Measurements from ENCODE around the gene ANKFY1. TPM values are rescaled to one million over a fixed set of nuclear protein-coding genes. Genes with fewer than 3 reads are reported as not detected.

Gene ANKFY1
- total RNA-seq, 1 experiment from 2014 or later: 63.2 TPM

DNA sequence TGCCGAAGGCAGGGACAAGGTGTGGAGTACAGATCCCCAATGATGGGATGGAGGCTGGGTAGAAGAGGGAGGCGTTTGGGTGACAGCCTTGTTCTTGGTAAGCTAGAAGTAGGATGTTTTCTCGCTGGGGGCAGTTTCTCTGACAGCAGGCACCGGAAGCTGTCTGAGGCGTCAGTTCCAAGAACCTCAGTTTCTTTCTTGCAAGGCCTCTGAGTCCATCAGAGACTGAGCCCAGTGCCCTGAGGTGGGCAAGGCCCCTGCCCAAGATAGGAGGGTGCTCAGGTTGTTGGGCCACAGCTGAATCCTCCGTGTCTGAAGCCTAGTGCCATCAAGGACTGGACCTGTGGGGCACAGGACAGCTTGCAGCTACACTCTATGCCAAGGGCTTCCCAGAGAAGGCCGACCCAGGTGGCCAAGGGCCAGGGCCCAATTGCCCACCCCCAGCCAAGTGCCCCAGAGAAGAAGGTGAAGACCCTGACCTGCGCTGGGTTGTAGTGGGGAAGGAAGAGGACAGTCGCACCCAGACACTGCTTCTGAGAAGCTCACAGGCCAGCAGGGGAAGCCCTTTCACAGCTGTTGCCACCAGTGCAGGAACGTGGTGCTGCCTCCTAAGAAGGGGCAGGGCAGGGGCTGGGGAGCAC lies 107.7 kb downstream of the ANKFY1 start:
- CTCF ChIA-PET: no interaction called here
- Histone ChIP-seq H3K27ac (ENCODE audit: low read depth, low read length, poor library complexity, severe bottlenecking) (no peak overlapping the region), H3K4me1 (ENCODE audit: insufficient read depth, low read length, poor library complexity, severe bottlenecking) (no peaks in the 10 kb centered on the region), H3K4me3 (ENCODE audit: low read depth, low read length, poor library complexity, severe bottlenecking) (no peak overlapping the region), H3K36me3 (ENCODE audit: insufficient read depth, low read length, poor library complexity, severe bottlenecking) (no peaks in the 10 kb centered on the region), H3K9me3 (ENCODE audit: low read depth, low read length, poor library complexity, severe bottlenecking) (no peaks in the 10 kb centered on the region), H3K27me3 (replicated peaks; ENCODE audit: insufficient read depth, low read depth, low read length, poor library complexity) (no peaks in the 10 kb centered on the region)
- DNase-seq (ENCODE audit: low spot score): no peak
- TF ChIP-seq, protein P1, sequence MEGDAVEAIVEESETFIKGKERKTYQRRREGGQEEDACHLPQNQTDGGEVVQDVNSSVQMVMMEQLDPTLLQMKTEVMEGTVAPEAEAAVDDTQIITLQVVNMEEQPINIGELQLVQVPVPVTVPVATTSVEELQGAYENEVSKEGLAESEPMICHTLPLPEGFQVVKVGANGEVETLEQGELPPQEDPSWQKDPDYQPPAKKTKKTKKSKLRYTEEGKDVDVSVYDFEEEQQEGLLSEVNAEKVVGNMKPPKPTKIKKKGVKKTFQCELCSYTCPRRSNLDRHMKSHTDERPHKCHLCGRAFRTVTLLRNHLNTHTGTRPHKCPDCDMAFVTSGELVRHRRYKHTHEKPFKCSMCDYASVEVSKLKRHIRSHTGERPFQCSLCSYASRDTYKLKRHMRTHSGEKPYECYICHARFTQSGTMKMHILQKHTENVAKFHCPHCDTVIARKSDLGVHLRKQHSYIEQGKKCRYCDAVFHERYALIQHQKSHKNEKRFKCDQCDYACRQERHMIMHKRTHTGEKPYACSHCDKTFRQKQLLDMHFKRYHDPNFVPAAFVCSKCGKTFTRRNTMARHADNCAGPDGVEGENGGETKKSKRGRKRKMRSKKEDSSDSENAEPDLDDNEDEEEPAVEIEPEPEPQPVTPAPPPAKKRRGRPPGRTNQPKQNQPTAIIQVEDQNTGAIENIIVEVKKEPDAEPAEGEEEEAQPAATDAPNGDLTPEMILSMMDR (conservative IDR thresholded peaks at IDR 0.05; ENCODE audit: low read depth, low read length): no peak
- no peak for TF ChIP-seq EZH2 (IDR thresholded peaks at IDR 0.05; ENCODE audit: borderline replicate concordance, low read depth, low read length, poor library complexity, severe bottlenecking)
- POLR2A ChIA-PET (ENCODE audit: low non-redundant PET): interaction anchor here (0.6 kb wide), 1 partner anchor 12 kb away, joined by 3 read pairs; no protein-coding TSS in a partner anchor
- BruUV-seq (replicated peaks): no TSS peak
- intact Hi-C loops (cut with micrococcal nuclease; ENCODE audit: unreplicated experiment): no loop called here

DNA sequence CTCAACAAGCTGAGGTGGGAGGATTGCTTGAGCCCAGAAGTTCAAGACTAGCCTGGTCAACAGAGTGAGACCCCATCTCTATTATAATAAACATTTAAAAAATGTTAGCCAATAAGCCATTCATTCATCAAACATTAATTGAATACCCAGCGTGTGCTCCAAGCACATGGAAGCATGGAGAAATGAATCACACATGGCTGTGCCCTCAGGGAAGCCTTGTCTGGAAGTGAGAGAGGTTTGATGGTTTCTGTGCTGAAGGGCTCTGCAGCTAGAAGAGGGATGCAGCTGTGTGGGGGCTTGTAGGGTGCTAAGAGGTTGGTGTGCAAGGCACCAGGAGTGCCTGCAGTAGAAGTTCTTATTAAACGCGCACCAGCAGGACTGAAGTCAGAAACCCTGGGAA lies 109.6 kb downstream of the ANKFY1 start:
- BruUV-seq (replicated peaks): no TSS peak
- Histone ChIP-seq H3K9me3 (ENCODE audit: low read depth, low read length, poor library complexity, severe bottlenecking) (no peaks in the 10 kb centered on the region), H3K4me1 (ENCODE audit: insufficient read depth, low read length, poor library complexity, severe bottlenecking) (no peaks in the 10 kb centered on the region), H3K27ac (ENCODE audit: low read depth, low read length, poor library complexity, severe bottlenecking) (no peak overlapping the region), H3K27me3 (replicated peaks; ENCODE audit: insufficient read depth, low read depth, low read length, poor library complexity) (no peaks in the 10 kb centered on the region), H3K36me3 (ENCODE audit: insufficient read depth, low read length, poor library complexity, severe bottlenecking) (no peaks in the 10 kb centered on the region), H3K4me3 (ENCODE audit: low read depth, low read length, poor library complexity, severe bottlenecking) (no peak overlapping the region)
- ChIA-PET POLR2A (ENCODE audit: low non-redundant PET) (no interaction called here), CTCF (no interaction called here)
- intact Hi-C loops (cut with micrococcal nuclease; ENCODE audit: unreplicated experiment): no loop called here
- DNase-seq (ENCODE audit: low spot score): no peak
- TF ChIP-seq EZH2 (IDR thresholded peaks at IDR 0.05; ENCODE audit: borderline replicate concordance, low read depth, low read length, poor library complexity, severe bottlenecking): no peak
- TF ChIP-seq, protein P1 (conservative IDR thresholded peaks at IDR 0.05; ENCODE audit: low read depth, low read length): no peak

DNA sequence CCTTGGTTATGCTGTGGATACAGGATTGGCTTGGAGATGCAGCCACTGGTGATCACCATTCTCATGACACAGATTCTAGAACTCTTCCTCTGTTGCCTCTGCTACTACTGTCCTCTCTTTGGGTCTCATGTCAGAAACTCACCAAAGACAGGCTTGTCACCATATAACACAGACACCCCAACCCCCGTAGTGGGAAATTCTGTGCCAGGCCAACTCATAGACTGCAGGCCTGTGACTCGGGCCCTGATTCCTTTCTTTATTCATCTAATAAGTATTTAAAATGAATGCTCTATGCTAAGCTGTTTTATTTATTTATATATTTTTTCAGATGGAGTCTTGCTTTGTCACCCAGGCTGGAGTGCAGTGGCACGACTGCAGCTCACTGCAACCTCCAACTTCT lies 111.3 kb downstream of the ANKFY1 start:
- Histone ChIP-seq H3K4me3 (ENCODE audit: low read depth, low read length, poor library complexity, severe bottlenecking) (no peak overlapping the region), H3K4me1 (ENCODE audit: insufficient read depth, low read length, poor library complexity, severe bottlenecking) (no peaks in the 10 kb centered on the region), H3K36me3 (ENCODE audit: insufficient read depth, low read length, poor library complexity, severe bottlenecking) (no peaks in the 10 kb centered on the region), H3K27ac (ENCODE audit: low read depth, low read length, poor library complexity, severe bottlenecking) (no peak overlapping the region), H3K27me3 (replicated peaks; ENCODE audit: insufficient read depth, low read depth, low read length, poor library complexity) (no peaks in the 10 kb centered on the region), H3K9me3 (ENCODE audit: low read depth, low read length, poor library complexity, severe bottlenecking) (no peaks in the 10 kb centered on the region)
- no peak for TF ChIP-seq EZH2 (IDR thresholded peaks at IDR 0.05; ENCODE audit: borderline replicate concordance, low read depth, low read length, poor library complexity, severe bottlenecking)
- TF ChIP-seq, protein P1 (conservative IDR thresholded peaks at IDR 0.05; ENCODE audit: low read depth, low read length): no peak
- no TSS peak for BruUV-seq (replicated peaks)
- intact Hi-C loops (cut with micrococcal nuclease; ENCODE audit: unreplicated experiment): no loop called here
- no peak for DNase-seq (ENCODE audit: low spot score)
- ChIA-PET POLR2A (ENCODE audit: low non-redundant PET) (no interaction called here), CTCF (no interaction called here)

Measured in A673 (cell line).